HEK293 (cell line): ENCODE data around the gene IL23R.

Experiments
- GLIS1 ChIP-seq: fragments of 450-650 bp; formaldehyde crosslinking; IDR thresholded peaks from 2 replicates; pipeline ENCODE4 v1.5.1; 2016; ENCODE audit warnings: missing biosample characterization, missing genetic modification characterization
- KLF8 ChIP-seq: fragments of 450-650 bp; formaldehyde crosslinking; IDR thresholded peaks from 2 replicates; pipeline ENCODE4 v1.5.1; 2016; ENCODE audit warnings: missing biosample characterization, missing genetic modification characterization
- REPIN1 ChIP-seq: fragments of 450-650 bp; formaldehyde crosslinking; IDR thresholded peaks from 2 replicates; pipeline ENCODE4 v1.5.1; 2017; ENCODE audit warnings: missing biosample characterization, missing genetic modification characterization, low read depth
- ZNF555 ChIP-seq: fragments of 450-650 bp; formaldehyde crosslinking; conservative IDR thresholded peaks from 2 replicates; pipeline ENCODE4 v1.5.1; 2017; ENCODE audit warnings: missing biosample characterization, mild to moderate bottlenecking, missing genetic modification characterization, inconsistent platforms
- ZNF830 ChIP-seq: fragments of 450-650 bp; IDR thresholded peaks from 2 replicates; pipeline ENCODE4 v1.5.0; 2018; ENCODE audit warnings: missing biosample characterization, missing genetic modification characterization, low read depth, mild to moderate bottlenecking, moderate library complexity
- TF ChIP-seq, protein P1 (sequence below): fragments of 450-650 bp; formaldehyde crosslinking; IDR thresholded peaks from 2 replicates; pipeline ENCODE4 v1.5.1; 2016; ENCODE audit warnings: missing biosample characterization, missing genetic modification characterization
- TF ChIP-seq, protein P2 (sequence below): fragments of 450-650 bp; formaldehyde crosslinking; IDR thresholded peaks from 2 replicates; pipeline ENCODE4 v1.5.1; 2016; ENCODE audit warnings: missing biosample characterization, missing genetic modification characterization
- TF ChIP-seq, protein P3 (sequence below): fragments of 450-650 bp; formaldehyde crosslinking; IDR thresholded peaks from 2 replicates; pipeline ENCODE4 v1.5.1; 2016; ENCODE audit warnings: missing biosample characterization, missing genetic modification characterization

DNA sequence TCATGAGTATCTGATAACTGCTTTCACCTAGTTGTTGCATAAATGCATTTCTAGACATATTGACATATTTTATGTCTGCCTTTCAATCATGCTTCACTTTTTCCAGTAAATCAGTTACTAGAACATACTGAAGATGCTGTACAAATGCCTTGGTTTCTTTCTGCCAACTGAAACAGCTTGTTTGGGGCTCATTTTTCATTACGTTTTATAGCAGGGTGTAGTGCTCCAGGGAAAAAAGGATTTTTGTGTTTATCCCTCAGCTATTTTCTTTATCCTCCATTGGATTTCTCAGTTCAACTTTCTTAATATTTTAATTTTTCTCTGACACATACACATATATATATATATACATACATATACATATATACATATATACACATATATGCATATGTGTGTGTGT, 51.7 kb downstream of the IL23R start:
- TF ChIP-seq ZNF555 (tag by site-specific recombination) (no peak), KLF8 (tag by site-specific recombination) (no peak), GLIS1 (no peak), ZNF830 (no peak), REPIN1 (no peak)
- TF ChIP-seq, protein P1, sequence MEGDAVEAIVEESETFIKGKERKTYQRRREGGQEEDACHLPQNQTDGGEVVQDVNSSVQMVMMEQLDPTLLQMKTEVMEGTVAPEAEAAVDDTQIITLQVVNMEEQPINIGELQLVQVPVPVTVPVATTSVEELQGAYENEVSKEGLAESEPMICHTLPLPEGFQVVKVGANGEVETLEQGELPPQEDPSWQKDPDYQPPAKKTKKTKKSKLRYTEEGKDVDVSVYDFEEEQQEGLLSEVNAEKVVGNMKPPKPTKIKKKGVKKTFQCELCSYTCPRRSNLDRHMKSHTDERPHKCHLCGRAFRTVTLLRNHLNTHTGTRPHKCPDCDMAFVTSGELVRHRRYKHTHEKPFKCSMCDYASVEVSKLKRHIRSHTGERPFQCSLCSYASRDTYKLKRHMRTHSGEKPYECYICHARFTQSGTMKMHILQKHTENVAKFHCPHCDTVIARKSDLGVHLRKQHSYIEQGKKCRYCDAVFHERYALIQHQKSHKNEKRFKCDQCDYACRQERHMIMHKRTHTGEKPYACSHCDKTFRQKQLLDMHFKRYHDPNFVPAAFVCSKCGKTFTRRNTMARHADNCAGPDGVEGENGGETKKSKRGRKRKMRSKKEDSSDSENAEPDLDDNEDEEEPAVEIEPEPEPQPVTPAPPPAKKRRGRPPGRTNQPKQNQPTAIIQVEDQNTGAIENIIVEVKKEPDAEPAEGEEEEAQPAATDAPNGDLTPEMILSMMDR: no peak
- TF ChIP-seq, protein P2, sequence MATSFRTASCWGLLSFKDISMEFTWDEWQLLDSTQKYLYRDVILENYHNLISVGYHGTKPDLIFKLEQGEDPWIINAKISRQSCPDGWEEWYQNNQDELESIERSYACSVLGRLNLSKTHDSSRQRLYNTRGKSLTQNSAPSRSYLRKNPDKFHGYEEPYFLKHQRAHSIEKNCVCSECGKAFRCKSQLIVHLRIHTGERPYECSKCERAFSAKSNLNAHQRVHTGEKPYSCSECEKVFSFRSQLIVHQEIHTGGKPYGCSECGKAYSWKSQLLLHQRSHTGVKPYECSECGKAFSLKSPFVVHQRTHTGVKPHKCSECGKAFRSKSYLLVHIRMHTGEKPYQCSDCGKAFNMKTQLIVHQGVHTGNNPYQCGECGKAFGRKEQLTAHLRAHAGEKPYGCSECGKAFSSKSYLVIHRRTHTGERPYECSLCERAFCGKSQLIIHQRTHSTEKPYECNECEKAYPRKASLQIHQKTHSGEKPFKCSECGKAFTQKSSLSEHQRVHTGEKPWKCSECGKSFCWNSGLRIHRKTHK (tag by site-specific recombination): no peak
- TF ChIP-seq, protein P3, sequence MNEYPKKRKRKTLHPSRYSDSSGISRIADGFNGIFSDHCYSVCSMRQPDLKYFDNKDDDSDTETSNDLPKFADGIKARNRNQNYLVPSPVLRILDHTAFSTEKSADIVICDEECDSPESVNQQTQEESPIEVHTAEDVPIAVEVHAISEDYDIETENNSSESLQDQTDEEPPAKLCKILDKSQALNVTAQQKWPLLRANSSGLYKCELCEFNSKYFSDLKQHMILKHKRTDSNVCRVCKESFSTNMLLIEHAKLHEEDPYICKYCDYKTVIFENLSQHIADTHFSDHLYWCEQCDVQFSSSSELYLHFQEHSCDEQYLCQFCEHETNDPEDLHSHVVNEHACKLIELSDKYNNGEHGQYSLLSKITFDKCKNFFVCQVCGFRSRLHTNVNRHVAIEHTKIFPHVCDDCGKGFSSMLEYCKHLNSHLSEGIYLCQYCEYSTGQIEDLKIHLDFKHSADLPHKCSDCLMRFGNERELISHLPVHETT (tag by site-specific recombination): no peak
